ENCODE data around the gene EDAR. TPM values are rescaled to one million over a fixed set of nuclear protein-coding genes. Genes with fewer than 3 reads are reported as not detected.

The EDAR gene
- total and polyA plus RNA-seq, 2 of the 8 experiments (the other 6 are each of a cell fraction or from before 2014, with no cell fraction given) = not detected

- TF ChIP-seq CTBP2 (IDR thresholded peaks at IDR 0.05; ENCODE audit: borderline replicate concordance, insufficient read depth, insufficient read length, low read length) (no peak), SP4 (IDR thresholded peaks at IDR 0.05; ENCODE audit: low read length) (no peak), ASH2L (IDR thresholded peaks at IDR 0.05; ENCODE audit: low read length) (no peak), TAF7 (optimal IDR thresholded peaks at IDR 0.05; ENCODE audit: borderline replicate concordance, low read depth, low read length) (no peak), ZNF274 (IDR thresholded peaks at IDR 0.05; ENCODE audit: borderline replicate concordance, extremely low read depth, low read length) (no peak), POLR2A (IDR thresholded peaks at IDR 0.05; ENCODE audit: control extremely low read depth in 1 of 2, low read depth in 2 of 2, low read length in 2 of 2) (no peak), USF2 (IDR thresholded peaks at IDR 0.05; ENCODE audit: low read length) (no peak), TCF12 (IDR thresholded peaks at IDR 0.05; ENCODE audit: low read depth, low read length) (no peak)
Measured at GRCh38 chr2:108993095-108993937, 4.3 kb upstream of the EDAR start (continued).

Data from H1 (cell line).